MCF 10A (cell line): ENCODE measurements around the gene FOXA2. TPM values are rescaled to one million over a fixed set of nuclear protein-coding genes. Genes with fewer than 3 reads are reported as not detected.

Experiments used
- BruUV-seq: library from RNA; stranded (reverse); fragments of 400-500 nt; replicated peaks from 2 replicates; lab custom pipeline; 2021; lab: Mats Ljungman, UMichigan
- CTCF ChIA-PET: fragments of 300-600 bp; sonication (Branson Sonifier 250); formaldehyde crosslinking; extraction: SDS; loops from one replicate; lab custom pipeline; 2021; ENCODE audit warnings: antibody characterized with exemption, inconsistent platforms; lab: Yijun Ruan, JAX
- POLR2A ChIA-PET: fragments of 300-600, 350-650 bp; sonication (Branson Sonifier 250); formaldehyde crosslinking; extraction: SDS; loops from one replicate; lab custom pipeline; 2020; ENCODE audit warnings: antibody characterized with exemption, inconsistent platforms; lab: Yijun Ruan, JAX
- DNase-seq: peaks from one replicate; pipeline ENCODE4 v3.0.0-alpha.2; 2018; ENCODE audit not compliant: unreplicated experiment
- H3K27ac Mint-ChIP-seq: one replicate; pipeline ENCODE4 v1.8.0; 2022; ENCODE audit warnings: mild to moderate bottlenecking, low read depth, mixed read lengths; ENCODE audit not compliant: unreplicated experiment
- H3K27me3 Mint-ChIP-seq: one replicate; pipeline ENCODE4 v1.8.0; 2022; ENCODE audit warnings: mixed read lengths; ENCODE audit not compliant: insufficient read depth, unreplicated experiment
- H3K36me3 Mint-ChIP-seq: one replicate; pipeline ENCODE4 v1.8.0; 2022; ENCODE audit warnings: mild to moderate bottlenecking, moderate library complexity, mixed read lengths; ENCODE audit not compliant: insufficient read depth, unreplicated experiment
- H3K4me1 Mint-ChIP-seq: one replicate; pipeline ENCODE4 v1.8.0; 2022; ENCODE audit warnings: mixed read lengths; ENCODE audit not compliant: insufficient read depth, unreplicated experiment
- H3K4me3 Mint-ChIP-seq: one replicate; pipeline ENCODE4 v1.8.0; 2022; ENCODE audit warnings: mild to moderate bottlenecking, moderate library complexity, mixed read lengths; ENCODE audit not compliant: unreplicated experiment
- H3K9me3 Mint-ChIP-seq: one replicate; pipeline ENCODE4 v1.8.0; 2022; ENCODE audit warnings: mixed read lengths; ENCODE audit not compliant: unreplicated experiment
- CTCF ChIP-seq: fragments of 200-600 bp; IDR thresholded peaks from one replicate; pipeline ENCODE4 v1.8.0; 2022; ENCODE audit warnings: antibody characterized with exemption, mild to moderate bottlenecking; ENCODE audit not compliant: unreplicated experiment
- intact Hi-C: fragments of 100-400 bp; cut with micrococcal nuclease; formaldehyde crosslinking; loops from 2 replicates; pipeline ENCODE4 v1.14.1; 2022
- total RNA-seq: library from RNA; stranded (reverse); gene quantifications from 2 replicates; pipeline ENCODE4 v1.2.3, GENCODE V29; 2022

The FOXA2 gene
- total RNA-seq, 1 experiment from 2014 or later: 1.1 TPM

GRCh38 chr20:22542427-22542826 lies 41.9 kb downstream of the FOXA2 start:
- no peaks in the 10 kb centered on the region for H3K4me1 Mint-ChIP-seq
- ChIA-PET POLR2A (no interaction called here), CTCF (no interaction called here)
- no TSS peak for BruUV-seq
- peaks cover 8% of the 10 kb centered on the region for H3K9me3 Mint-ChIP-seq
- H3K36me3 Mint-ChIP-seq: peaks cover 6% of the 10 kb centered on the region
- H3K27me3 Mint-ChIP-seq: peaks cover 32% of the 10 kb centered on the region
- no peak overlapping the region for H3K4me3 Mint-ChIP-seq
- no peak for TF ChIP-seq CTCF
- intact Hi-C loops: no loop called here
- DNase-seq: no peak
- H3K27ac Mint-ChIP-seq: no peak overlapping the region

GRCh38 chr20:22540832-22541231 lies 43.5 kb downstream of the FOXA2 start:
- H3K9me3 Mint-ChIP-seq: peaks cover 14% of the 10 kb centered on the region
- H3K27me3 Mint-ChIP-seq: peaks cover 41% of the 10 kb centered on the region
- intact Hi-C loops: no loop called here

GRCh38 chr20:22536956-22537756 lies 47.2 kb downstream of the FOXA2 start:
- Mint-ChIP-seq H3K4me1 (no peaks in the 10 kb centered on the region), H3K4me3 (no peak overlapping the region), H3K9me3 (peaks cover 14% of the 10 kb centered on the region), H3K27ac (no peak overlapping the region), H3K36me3 (peaks cover 6% of the 10 kb centered on the region), H3K27me3 (peaks cover 30% of the 10 kb centered on the region)
- intact Hi-C loops: no loop called here
- BruUV-seq: no TSS peak
- POLR2A ChIA-PET: no interaction called here
- DNase-seq: no peak
- CTCF ChIA-PET: interaction anchor here (0.6 kb wide), 1 partner anchor 151 kb away, joined by 3 read pairs; no protein-coding TSS in a partner anchor
- no peak for TF ChIP-seq CTCF

More at GRCh38 chr20:22540832-22541231, 43.5 kb downstream of the FOXA2 start:
- Mint-ChIP-seq H3K4me1 (no peaks in the 10 kb centered on the region), H3K4me3 (no peak overlapping the region), H3K36me3 (peaks cover 6% of the 10 kb centered on the region), H3K27ac (no peak overlapping the region)
- TF ChIP-seq CTCF: no peak
- POLR2A ChIA-PET: no interaction called here
- BruUV-seq: no TSS peak
- CTCF ChIA-PET: interaction anchor here (0.6 to 0.7 kb wide), 2 partner anchors 14 to 564 kb away, joined by 3 to 4 read pairs; no protein-coding TSS in a partner anchor
- DNase-seq: no peak

DNA sequence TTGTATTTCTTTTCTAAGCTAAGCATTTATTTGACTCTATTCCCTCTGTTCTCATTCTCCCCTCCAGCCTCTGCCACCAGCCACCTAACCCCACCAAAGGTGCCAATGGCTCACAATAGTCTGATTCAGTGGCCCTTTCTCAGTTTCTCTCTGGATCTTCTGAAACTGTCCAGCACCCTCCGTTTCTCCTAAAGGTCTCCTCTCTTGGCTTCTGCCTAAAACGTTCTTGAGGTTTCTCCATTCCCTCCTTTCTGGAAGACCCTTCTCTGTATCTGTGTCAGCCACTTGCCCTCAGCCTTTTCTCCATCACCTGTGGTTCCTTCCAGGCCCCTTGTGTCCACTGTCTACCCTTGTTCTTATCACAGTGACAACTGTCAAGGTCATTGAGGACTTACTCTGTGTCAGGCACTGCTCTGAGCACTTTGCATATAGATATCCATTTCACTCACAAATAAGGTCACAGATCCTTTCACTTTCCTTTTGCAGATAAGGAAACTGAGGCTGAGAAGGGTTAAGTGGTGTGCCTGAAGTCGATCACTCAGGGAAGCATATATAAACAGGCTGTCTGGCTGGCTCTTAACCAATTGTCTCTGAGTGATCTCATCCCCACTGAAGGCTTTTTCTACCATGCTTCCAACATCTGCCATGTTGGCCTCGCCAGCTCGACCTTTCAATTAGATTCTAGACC lies 48.1 kb downstream of the FOXA2 start:
- CTCF ChIA-PET: no interaction called here
- H3K4me1 Mint-ChIP-seq: no peaks in the 10 kb centered on the region
- H3K9me3 Mint-ChIP-seq: peaks cover 14% of the 10 kb centered on the region

More for the DNA sequence above, 48.1 kb downstream of the FOXA2 start:
- POLR2A ChIA-PET: interaction anchor here (0.6 kb wide), 1 partner anchor 10 kb away, joined by 3 read pairs; no protein-coding TSS in a partner anchor
- BruUV-seq: no TSS peak
- peaks cover 6% of the 10 kb centered on the region for H3K36me3 Mint-ChIP-seq
- H3K27ac Mint-ChIP-seq: no peak overlapping the region
- no peak for DNase-seq
- intact Hi-C loops: no loop called here
- no peak for TF ChIP-seq CTCF
- no peak overlapping the region for H3K4me3 Mint-ChIP-seq
- H3K27me3 Mint-ChIP-seq: peaks cover 32% of the 10 kb centered on the region
